Mesenchymal stem cell (in vitro differentiated cells and primary cell): ENCODE measurements around the gene EHD1.
A peak's percentile ranks its signal among the peaks of the same experiment; 100 is the strongest.

Source experiments
- DNase-seq: peaks from one replicate; pipeline ENCODE4 v3.0.0-alpha.2; 2013
- H2AFZ ChIP-seq: one replicate; pipeline ENCODE4 v1.6.1; 2013; ENCODE audit warnings: low read depth, mild to moderate bottlenecking, control low read depth, inconsistent platforms, low read length, moderate library complexity
- H2AK5ac ChIP-seq: 2 replicates; pipeline ENCODE4 v1.6.1; 2013; ENCODE audit warnings: low read length, moderate library complexity, mild to moderate bottlenecking, inconsistent platforms; ENCODE audit not compliant: severe bottlenecking
- H2BK120ac ChIP-seq: one replicate; pipeline ENCODE4 v1.6.1; 2013; ENCODE audit warnings: low read depth, mild to moderate bottlenecking, inconsistent platforms, low read length, moderate library complexity
- H2BK12ac ChIP-seq, 2 experiments: one replicate each; pipeline ENCODE4 v1.6.1; 2013; ENCODE audit warnings: inconsistent platforms in 2 of 2, low read length in 2 of 2, mild to moderate bottlenecking in 2 of 2, moderate library complexity in 2 of 2, control low read depth in 1 of 2
- H2BK15ac ChIP-seq: one replicate; pipeline ENCODE4 v1.6.1; 2013; ENCODE audit warnings: mild to moderate bottlenecking, low read depth, inconsistent platforms; ENCODE audit not compliant: poor library complexity, severe bottlenecking
- H2BK5ac ChIP-seq: 2 replicates; pipeline ENCODE4 v1.6.1; 2013; ENCODE audit warnings: low read depth, mild to moderate bottlenecking, low read length, control low read depth, inconsistent platforms; ENCODE audit not compliant: poor library complexity, severe bottlenecking
- H3K14ac ChIP-seq, 2 experiments: one replicate each; pipeline ENCODE4 v1.6.1; 2013; ENCODE audit warnings: inconsistent platforms in 2 of 2, low read length in 2 of 2, control low read depth in 1 of 2, mild to moderate bottlenecking in 1 of 2, moderate library complexity in 1 of 2
- H3K18ac ChIP-seq, 2 experiments: one replicate each; pipeline ENCODE4 v1.6.1; 2013; ENCODE audit warnings: inconsistent platforms in 2 of 2, low read length in 2 of 2, control low read depth in 1 of 2, low read depth in 1 of 2, mild to moderate bottlenecking in 1 of 2
- H3K23ac ChIP-seq, 2 experiments: one replicate each; pipeline ENCODE4 v1.6.1; 2013; ENCODE audit warnings: inconsistent platforms in 2 of 2, low read length in 2 of 2, mild to moderate bottlenecking in 2 of 2, moderate library complexity in 2 of 2, control low read depth in 1 of 2
- H3K27ac ChIP-seq: 2 replicates; pipeline ENCODE4 v1.5.1; 2013; ENCODE audit warnings: mild to moderate bottlenecking, moderate library complexity, low read length, control low read depth, inconsistent platforms; ENCODE audit not compliant: poor library complexity, severe bottlenecking
- H3K27me3 ChIP-seq, 2 experiments: 2 replicates each; pipeline versions ENCODE4 v1.6.1 to v1.7.0; 2013; ENCODE audit warnings: low read length in 2 of 2, mild to moderate bottlenecking in 2 of 2, moderate library complexity in 2 of 2, control low read depth in 1 of 2, inconsistent platforms in 1 of 2; ENCODE audit not compliant: control insufficient read depth in 1 of 2, insufficient read depth in 1 of 2
- H3K36me3 ChIP-seq, 2 experiments: 2 replicates each; pipeline versions ENCODE4 v1.6.1 to v1.7.0; 2013; ENCODE audit warnings: low read length in 2 of 2, control low read depth in 1 of 2, inconsistent platforms in 1 of 2, low read depth in 1 of 2, mild to moderate bottlenecking in 1 of 2; ENCODE audit not compliant: insufficient read depth in 2 of 2, control insufficient read depth in 1 of 2
- H3K4ac ChIP-seq, 2 experiments: one replicate each; pipeline ENCODE4 v1.6.1; 2013; ENCODE audit warnings: inconsistent platforms in 2 of 2, low read length in 2 of 2, mild to moderate bottlenecking in 2 of 2, moderate library complexity in 2 of 2, control low read depth in 1 of 2, low read depth in 1 of 2
- H3K4me1 ChIP-seq: 2 replicates; pipeline ENCODE4 v1.6.1; 2013; ENCODE audit warnings: low read depth, low read length, control low read depth; ENCODE audit not compliant: control insufficient read depth, insufficient read depth
- H3K4me2 ChIP-seq: 2 replicates; pipeline ENCODE4 v1.6.1; 2013; ENCODE audit warnings: low read length, mild to moderate bottlenecking, inconsistent platforms; ENCODE audit not compliant: poor library complexity, severe bottlenecking
- H3K4me3 ChIP-seq, 2 experiments: 2 replicates each; pipeline versions ENCODE4 v1.5.1 to v1.7.0; 2013; ENCODE audit warnings: low read length in 2 of 2, mild to moderate bottlenecking in 2 of 2, control low read depth in 1 of 2, low read depth in 1 of 2; ENCODE audit not compliant: insufficient read depth in 1 of 2
- H3K79me1 ChIP-seq: replicated peaks from 2 replicates; pipeline ENCODE4 v1.6.1; 2013; ENCODE audit warnings: mild to moderate bottlenecking, control low read depth, low read length, inconsistent platforms; ENCODE audit not compliant: poor library complexity, severe bottlenecking
- H3K9ac ChIP-seq: 2 replicates; pipeline ENCODE4 v1.7.0; 2013; ENCODE audit warnings: mild to moderate bottlenecking, low read length, moderate library complexity
- H3K9me3 ChIP-seq: 2 replicates; pipeline ENCODE4 v1.7.0; 2013; ENCODE audit warnings: mild to moderate bottlenecking, low read length; ENCODE audit not compliant: control insufficient read depth
- H4K8ac ChIP-seq: one replicate; pipeline ENCODE4 v1.6.1; 2013; ENCODE audit warnings: inconsistent platforms, mild to moderate bottlenecking, low read length, moderate library complexity
- H4K91ac ChIP-seq: one replicate; pipeline ENCODE4 v1.6.1; 2013; ENCODE audit warnings: mild to moderate bottlenecking, low read length, inconsistent platforms
- WGBS: methylation state at CpG from one replicate; pipeline ENCODE4 v1.1.7; 2013; ENCODE audit warnings: mixed read lengths; 5-methylcytosine and 5-hydroxymethylcytosine counted together

EHD1 gene

DNA sequence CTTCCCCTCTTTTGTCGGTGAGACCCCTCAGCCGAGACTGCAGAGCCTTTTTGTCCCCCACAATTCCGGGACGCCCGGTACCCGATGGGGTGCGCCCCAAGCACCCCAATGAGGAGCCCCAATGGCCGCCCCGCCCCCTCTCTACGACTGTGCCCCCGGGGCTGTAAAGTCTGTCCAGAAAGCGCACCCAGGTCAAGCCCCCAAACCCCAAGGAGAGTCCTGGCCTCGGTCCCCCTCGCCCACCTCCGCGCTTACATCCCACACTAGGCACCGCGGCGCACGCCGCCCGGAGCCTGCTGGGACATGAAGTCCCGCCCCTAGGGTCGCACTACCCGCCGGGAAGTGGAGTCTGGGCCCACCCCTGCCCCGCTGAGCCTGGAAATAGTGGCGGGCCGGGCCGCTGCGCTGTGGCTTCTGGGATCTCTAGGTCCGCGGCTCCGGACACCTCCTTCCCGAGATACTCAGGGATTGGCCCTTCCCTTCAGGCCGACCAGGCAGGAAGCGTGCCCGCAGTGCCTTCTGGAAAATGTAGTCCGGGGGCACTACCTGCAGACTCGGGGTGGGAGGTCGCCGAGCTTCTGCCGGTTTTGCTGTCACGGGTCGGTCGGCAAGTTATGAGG lies 68.0 kb downstream of the EHD1 start, which contains the start of gene MEN1:
MEN1 (minus strand) TSS at position 281 of the 620 bp plus-strand sequence. CDS start 442 bp downstream, outside the sequence.
- H3K36me3 ChIP-seq: peaks cover 27 to 30% of the 10 kb centered on the region in 2 experiments
- no peak within 1 kb of the TSS for H4K91ac ChIP-seq
- peak within 1 kb of the TSS in 1 of 2 experiments; percentile 28 for H3K23ac ChIP-seq
- peak within 1 kb of the TSS in 1 of 2 experiments; percentile 63 for H3K4ac ChIP-seq
- peak within 1 kb of the TSS; percentile 86 for H3K4me2 ChIP-seq
- H3K9ac ChIP-seq: peak within 1 kb of the TSS; percentile 89
- peak; percentile 96 for DNase-seq
- H3K27me3 ChIP-seq: no peaks in the 10 kb centered on the region
- peak within 1 kb of the TSS in 1 of 2 experiments; percentile 13 for H3K14ac ChIP-seq
- no peak within 1 kb of the TSS for H2BK120ac ChIP-seq
- peak within 1 kb of the TSS; percentile 55 for H2BK15ac ChIP-seq
- no peak within 1 kb of the TSS for H2BK12ac ChIP-seq
- H2AK5ac ChIP-seq: no peak within 1 kb of the TSS
- no peak within 1 kb of the TSS for H2BK5ac ChIP-seq
- peak within 1 kb of the TSS; percentile 78 to 89 for H3K4me3 ChIP-seq
- H3K27ac ChIP-seq: peak within 1 kb of the TSS; percentile 11
- peak within 1 kb of the TSS; percentile 40 for H3K18ac ChIP-seq
- H3K4me1 ChIP-seq: peaks cover 14% of the 10 kb centered on the region
- WGBS: under 1% methylated on average over 41 of the region's 46 CpGs
- peaks cover 27% of the 10 kb centered on the region for H3K79me1 ChIP-seq
- no peaks in the 10 kb centered on the region for H3K9me3 ChIP-seq
- peak within 1 kb of the TSS; percentile 66 for H2AFZ ChIP-seq
- peak within 1 kb of the TSS; percentile 94 for H4K8ac ChIP-seq

DNA sequence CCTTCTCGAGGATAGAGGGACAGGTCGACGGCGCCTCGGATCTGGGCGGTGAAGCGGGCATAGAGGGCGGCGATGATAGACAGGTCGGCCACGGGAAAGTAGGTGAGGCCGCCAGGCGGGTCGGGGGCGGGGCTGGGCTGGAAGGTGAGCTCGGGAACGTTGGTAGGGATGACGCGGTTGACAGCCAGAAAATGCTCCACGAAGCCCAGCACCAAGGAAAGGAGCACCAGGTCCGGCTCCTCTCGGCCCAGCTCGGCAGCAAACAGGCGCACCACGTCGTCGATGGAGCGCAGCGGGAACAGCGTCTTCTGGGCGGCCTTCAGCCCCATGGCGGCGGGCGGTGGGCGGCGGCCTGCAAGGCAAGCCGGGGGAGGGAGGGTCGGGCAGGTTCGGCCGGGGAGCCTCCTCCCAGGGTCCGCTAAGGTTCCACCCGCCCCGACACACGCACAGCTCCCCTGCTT lies 68.6 kb downstream of the EHD1 start:
- Histone ChIP-seq H3K79me1 (peaks cover 32% of the 10 kb centered on the region), H3K14ac (peak overlapping the region in 1 of 2 experiments; percentile 13), H2AFZ (peak overlapping the region; percentile 66), H3K18ac (peak overlapping the region; percentile 40), H3K9ac (peak overlapping the region; percentile 89), H2AK5ac (no peak overlapping the region), H2BK120ac (no peak overlapping the region), H3K9me3 (no peaks in the 10 kb centered on the region), H3K27me3 (no peaks in the 10 kb centered on the region), H3K4me1 (peaks cover 14% of the 10 kb centered on the region), H2BK15ac (peak overlapping the region; percentile 55), H3K27ac (no peak overlapping the region), H2BK12ac (no peak overlapping the region), H2BK5ac (no peak overlapping the region), H4K91ac (no peak overlapping the region), H3K4me3 (peak overlapping the region; percentile 78 to 89), H3K36me3 (peaks cover 33 to 36% of the 10 kb centered on the region in 2 experiments), H4K8ac (peak overlapping the region; percentile 76), H3K23ac (peak overlapping the region in 1 of 2 experiments; percentile 28), H3K4ac (no peak overlapping the region), H3K4me2 (peak overlapping the region; percentile 86)
- 6% methylated on average over 42 of the region's 44 CpGs for WGBS
- peak; percentile 23 for DNase-seq

- Histone ChIP-seq H4K91ac (no peak overlapping the region), H4K8ac (no peak overlapping the region), H3K9ac (no peak overlapping the region), H3K14ac (no peak overlapping the region), H2AFZ (no peak overlapping the region), H3K23ac (no peak overlapping the region), H2AK5ac (no peak overlapping the region), H3K27ac (no peak overlapping the region), H3K27me3 (no peaks in the 10 kb centered on the region), H2BK12ac (no peak overlapping the region), H3K4me3 (no peak overlapping the region), H3K4me1 (peaks cover 29% of the 10 kb centered on the region), H3K36me3 (peaks cover 44 to 52% of the 10 kb centered on the region in 2 experiments), H3K79me1 (peaks cover 37% of the 10 kb centered on the region), H3K18ac (no peak overlapping the region), H2BK5ac (no peak overlapping the region), H3K4ac (no peak overlapping the region), H3K9me3 (no peaks in the 10 kb centered on the region), H2BK15ac (no peak overlapping the region), H2BK120ac (no peak overlapping the region), H3K4me2 (no peak overlapping the region)
- no peak for DNase-seq
- WGBS: 93% methylated on average over 9 of the region's 9 CpGs
Observed at GRCh38 chr11:64805481-64805880, 72.9 kb downstream of the EHD1 start.

- no peak overlapping the region for H2BK5ac ChIP-seq
- 91% methylated on average over 39 of the region's 41 CpGs for WGBS
Observed at GRCh38 chr11:64804346-64805210, 73.8 kb downstream of the EHD1 start.

More at GRCh38 chr11:64804346-64805210, 73.8 kb downstream of the EHD1 start:
- Histone ChIP-seq H3K23ac (no peak overlapping the region), H3K36me3 (peaks cover 46 to 60% of the 10 kb centered on the region in 2 experiments), H4K91ac (no peak overlapping the region), H3K79me1 (peaks cover 33% of the 10 kb centered on the region), H3K4me1 (peaks cover 31% of the 10 kb centered on the region), H3K14ac (no peak overlapping the region), H2BK120ac (no peak overlapping the region), H3K27me3 (no peaks in the 10 kb centered on the region), H2AFZ (no peak overlapping the region), H3K27ac (no peak overlapping the region), H2BK15ac (no peak overlapping the region), H3K4me2 (peak overlapping the region; percentile 88), H4K8ac (no peak overlapping the region), H3K4ac (no peak overlapping the region), H3K4me3 (peak overlapping the region in 1 of 2 experiments; percentile 85), H3K18ac (no peak overlapping the region), H3K9me3 (no peaks in the 10 kb centered on the region), H2AK5ac (no peak overlapping the region), H2BK12ac (no peak overlapping the region), H3K9ac (peak overlapping the region; percentile 85)
- peak; percentile 15 for DNase-seq
